Osteoblast (primary cell): ENCODE results near the gene CPNE7. TPM values are rescaled to one million over a fixed set of nuclear protein-coding genes. Genes with fewer than 3 reads are reported as not detected.

ENCODE experiments used
- DNase-seq: peaks from one replicate; pipeline ENCODE4 v3.0.0; 2011; ENCODE audit warnings: low spot score, mixed read lengths; ENCODE audit not compliant: insufficient read length; ENCODE audit errors: missing footprints
- H2AFZ ChIP-seq: 2 replicates; pipeline ENCODE4 v1.6.0; 2011; ENCODE audit warnings: mild to moderate bottlenecking, low read length
- H3K27ac ChIP-seq: 2 replicates; pipeline ENCODE4 v1.5.1; 2011; ENCODE audit warnings: mild to moderate bottlenecking, low read depth, low read length, moderate library complexity
- H3K27me3 ChIP-seq: 2 replicates; pipeline ENCODE4 v1.6.0; 2012; ENCODE audit warnings: mild to moderate bottlenecking, control low read depth, inconsistent platforms, low read length, moderate library complexity; ENCODE audit not compliant: insufficient read depth
- H3K36me3 ChIP-seq: 2 replicates; pipeline ENCODE4 v1.5.1; 2011; ENCODE audit warnings: mild to moderate bottlenecking, low read length, control low read depth, moderate library complexity; ENCODE audit not compliant: insufficient read depth
- H3K4me1 ChIP-seq: 2 replicates; pipeline ENCODE4 v1.5.1; 2011; ENCODE audit warnings: mild to moderate bottlenecking, low read length, control low read depth, moderate library complexity; ENCODE audit not compliant: insufficient read depth
- H3K4me2 ChIP-seq: 2 replicates; pipeline ENCODE4 v1.6.0; 2011; ENCODE audit warnings: mild to moderate bottlenecking, low read length; ENCODE audit not compliant: insufficient read depth
- H3K4me3 ChIP-seq: fragments of 200-600 bp; sonication (generic); 3 replicates; pipeline ENCODE4 v1.5.1; 2012; ENCODE audit warnings: mild to moderate bottlenecking, low read length, inconsistent platforms; ENCODE audit not compliant: insufficient read depth
- H3K79me2 ChIP-seq: 2 replicates; pipeline ENCODE4 v1.6.0; 2012; ENCODE audit warnings: mild to moderate bottlenecking, low read length, control low read depth, inconsistent platforms; ENCODE audit not compliant: insufficient read depth
- H3K9me3 ChIP-seq: 2 replicates; pipeline ENCODE4 v1.5.1; 2011; ENCODE audit warnings: low read depth, low read length, control low read depth
- H4K20me1 ChIP-seq: 2 replicates; pipeline ENCODE4 v1.6.0; 2012; ENCODE audit warnings: mild to moderate bottlenecking, low read length, control low read depth; ENCODE audit not compliant: insufficient read depth
- CTCF ChIP-seq: IDR thresholded peaks from 2 replicates; pipeline ENCODE4 v1.5.1; 2011; ENCODE audit warnings: mild to moderate bottlenecking, low read depth, low read length, moderate library complexity; ENCODE audit errors: extremely low read depth
- total RNA-seq: library from RNA; depleted of rRNA; stranded (reverse); fragments of >200 nt; gene quantifications from 2 replicates; pipeline ENCODE4 v1.2.3, GENCODE V29; 2012

Gene CPNE7
- 7.2 and 21.8 TPM in 2 replicates for total RNA-seq

GRCh38 chr16:89575247-89576152, at the start of gene CPNE7:
Gene CPNE7, plus strand, starts transcription at chr16:89575758. Its CDS starts 140 bp downstream, at chr16:89575898.
- Histone ChIP-seq H3K4me1 (peaks cover 6% of the 10 kb centered on the region), H3K4me2 (peak within 1 kb of the TSS; percentile 85), H3K27ac (peak within 1 kb of the TSS; percentile 39), H4K20me1 (no peaks in the 10 kb centered on the region), H3K36me3 (peaks cover 7% of the 10 kb centered on the region), H3K27me3 (no peaks in the 10 kb centered on the region), H3K9me3 (no peaks in the 10 kb centered on the region), H2AFZ (peak within 1 kb of the TSS; percentile 87), H3K79me2 (peaks cover 21% of the 10 kb centered on the region), H3K4me3 (peak within 1 kb of the TSS; percentile 72)
- no peak for TF ChIP-seq CTCF
- peak; percentile 95 for DNase-seq

DNA sequence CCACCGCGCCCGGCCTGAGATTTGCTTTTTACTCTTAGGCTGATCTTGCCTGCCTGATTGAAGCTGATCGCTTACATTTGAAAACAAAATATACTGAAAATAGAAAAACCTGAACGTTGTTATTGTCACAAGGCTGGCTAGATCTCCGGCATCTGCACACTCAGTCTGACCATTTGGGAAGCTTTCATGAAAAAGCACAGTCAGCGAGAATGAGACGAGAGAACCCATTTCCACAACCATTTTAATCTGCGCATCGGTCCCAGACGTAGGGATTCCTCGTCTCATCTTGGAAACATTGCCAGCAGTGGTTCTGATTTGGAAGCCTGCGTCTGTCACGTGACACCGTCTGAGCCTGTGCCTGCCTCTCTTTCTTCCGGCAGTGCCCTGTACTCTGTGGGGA, 46.5 kb upstream of the CPNE7 start:
- H3K36me3 ChIP-seq: peaks cover 81% of the 10 kb centered on the region
- no peak for TF ChIP-seq CTCF
- peaks cover 7% of the 10 kb centered on the region for H4K20me1 ChIP-seq

GRCh38 chr16:89530401-89531381, 44.9 kb upstream of the CPNE7 start:
- Histone ChIP-seq H3K79me2 (peaks cover 22% of the 10 kb centered on the region), H3K9me3 (no peaks in the 10 kb centered on the region), H3K27me3 (no peaks in the 10 kb centered on the region), H3K36me3 (peaks cover 81% of the 10 kb centered on the region), H3K4me1 (no peaks in the 10 kb centered on the region), H3K4me2 (no peak overlapping the region), H2AFZ (no peak overlapping the region), H3K4me3 (no peak overlapping the region), H4K20me1 (peaks cover 13% of the 10 kb centered on the region), H3K27ac (no peak overlapping the region)
- DNase-seq: peak; percentile 86
- TF ChIP-seq CTCF: no peak

More for the DNA sequence above, 46.5 kb upstream of the CPNE7 start:
- H3K4me3 ChIP-seq: no peak overlapping the region
- no peak overlapping the region for H3K4me2 ChIP-seq
- no peak overlapping the region for H2AFZ ChIP-seq
- no peak overlapping the region for H3K27ac ChIP-seq
- peak; percentile 45 for DNase-seq
- H3K4me1 ChIP-seq: no peaks in the 10 kb centered on the region
- no peaks in the 10 kb centered on the region for H3K27me3 ChIP-seq
- H3K79me2 ChIP-seq: peaks cover 25% of the 10 kb centered on the region
- no peaks in the 10 kb centered on the region for H3K9me3 ChIP-seq
